Right lobe of liver (tissue), 6 donors: ENCODE results near the gene LRRC15. TPM values are rescaled to one million over a fixed set of nuclear protein-coding genes. Genes with fewer than 3 reads are reported as not detected.

Source experiments
- ATAC-seq, 4 donors: fragments of 200-7000 bp; cut with Tn5 transposase; one replicate each; pipeline ENCODE4 v1.9.1; 2020; ENCODE audit warnings: mild to moderate bottlenecking in 4 of 4, moderate library complexity in 4 of 4
- DNase-seq, 3 donors: peaks; one replicate each; pipeline ENCODE4 v3.0.0-alpha.2; 2020
- H3K27ac ChIP-seq, 3 donors: fragments of 200-600 bp; one replicate each; pipeline ENCODE4 v1.8.0; 2022
- H3K27me3 ChIP-seq, 2 donors: fragments of 200-600 bp; one replicate each; pipeline ENCODE4 v1.8.0; 2022
- H3K36me3 ChIP-seq, 4 donors: fragments of 200-600 bp; sonication (generic) in 1 of 4; one replicate each; pipeline versions ENCODE4 v1.5.1 to v1.8.0; 2017 to 2022; ENCODE audit warnings: control low read depth in 1 of 4
- H3K4me1 ChIP-seq, 4 donors: fragments of 200-600 bp; sonication (generic) in 1 of 4; one replicate each; pipeline versions ENCODE4 v1.5.1 to v1.8.0; 2017 to 2022; ENCODE audit warnings: control low read depth in 1 of 4
- H3K4me3 ChIP-seq, 3 donors: fragments of 200-600 bp; one replicate each; pipeline ENCODE4 v1.8.0; 2022
- H3K9me3 ChIP-seq, 4 donors: fragments of 200-600 bp; sonication (generic) in 1 of 4; one replicate each; pipeline versions ENCODE4 v1.5.1 to v1.8.0; 2017 to 2022; ENCODE audit warnings: control low read depth in 1 of 4
- POLR2A ChIP-seq: fragments of 450-650 bp; IDR thresholded peaks from one replicate; pipeline ENCODE4 v1.6.1; 2017; ENCODE audit warnings: antibody characterized with exemption, mild to moderate bottlenecking
- WGBS: methylation state at CpG from one replicate; pipeline ENCODE4 v1.1.6; 2018; ENCODE audit warnings: low coverage, low lambda C conversion rate; ENCODE audit not compliant: insufficient coverage; ENCODE audit errors: missing lambda C conversion rate; 5-methylcytosine and 5-hydroxymethylcytosine counted together
- intact Hi-C, 2 donors: fragments of 100-400 bp; cut with DNase I; formaldehyde crosslinking; loops; one replicate each; pipeline versions ENCODE4 v1.11.2 to v1.14.1; 2022
- total RNA-seq, 6 experiments: library from RNA; depleted of rRNA in 2 of 6; stranded (reverse); fragments of >200 nt in 2 of 6; fragmentation: NEBNext Ultra II Directional in 3 of 6; extraction: Animal tissue kit (Norgen Biotek cat#: 25700) in 3 of 6; gene quantifications; one replicate each; pipeline versions ENCODE4 v1.1.0 to v1.2.4, GENCODE V29; 2016 to 2023
- TF ChIP-seq, protein P1 (sequence below), 4 donors: fragments of 200-600 bp in 3 of 4; fragments of 450-650 bp in 1 of 4; IDR thresholded peaks; one replicate each; pipeline versions ENCODE4 v1.5.1 to v1.8.0; 2016 to 2022; ENCODE audit warnings: antibody characterized with exemption in 4 of 4, mild to moderate bottlenecking in 2 of 4
- donor health status: DM: no; HTN: yes; CAD: no.
- donor health status: DM: no; HTN: no; CAD: no.
- donor health status: DM: no; HTN: no; CAD: no.
- donor health status: DM: no; HTN: yes; CAD: no.
- donor health status: DM: no; HTN: yes; CAD: no.

LRRC15 gene
- total RNA-seq, 6 experiments from 2014 or later, result 0.07 to 0.37 (median 0.09) TPM; not detected in 1

DNA sequence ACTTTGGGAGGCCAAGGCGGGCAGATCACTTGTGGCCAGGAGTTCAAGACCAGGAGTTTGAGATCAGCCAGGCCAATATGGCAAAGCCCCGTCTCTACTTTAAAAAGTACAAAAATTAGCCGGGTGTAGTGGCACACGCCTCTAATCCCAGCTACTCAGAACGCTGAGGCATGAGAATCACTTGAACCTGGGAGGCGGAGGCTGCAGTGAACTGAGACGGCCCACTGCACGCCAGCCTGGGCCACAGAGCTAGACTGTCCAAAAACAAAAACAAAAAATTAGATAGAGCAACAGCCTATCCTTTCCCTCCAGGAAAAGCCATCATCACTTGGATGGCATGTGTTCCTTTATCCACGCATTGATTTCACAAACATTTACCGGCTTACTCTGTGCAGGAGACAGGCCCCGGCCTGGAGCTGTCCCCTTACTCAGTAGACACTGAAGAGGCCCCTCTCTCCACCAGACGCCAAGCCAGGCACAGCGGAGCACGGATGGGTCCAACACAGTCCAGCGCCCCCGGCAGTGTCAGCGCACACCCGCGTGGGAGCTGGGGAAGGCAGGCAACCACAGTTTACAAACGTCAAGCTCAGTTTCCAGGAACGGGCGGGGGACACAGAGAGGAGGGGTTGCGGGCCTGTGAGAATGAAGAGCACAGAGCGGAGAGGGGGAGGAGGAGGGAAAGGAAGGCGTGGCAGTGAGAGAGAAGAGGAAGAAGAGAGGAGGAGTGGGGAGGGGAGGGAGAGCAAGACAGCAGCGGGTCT lies 26.4 kb upstream of the LRRC15 start:
- WGBS, result 26% methylated on average over 21 of the region's 26 CpGs
- intact Hi-C loops, result no loop called here
- Histone ChIP-seq H3K4me1 (peaks cover 0 to 19% (median 8%) of the 10 kb centered on the region in 4 donors), H3K36me3 (no peaks in the 10 kb centered on the region), H3K27ac (peak overlapping the region; percentile 35 to 81 (median 80)), H3K9me3 (no peaks in the 10 kb centered on the region), H3K4me3 (peak overlapping the region; percentile 24 to 38 (median 35)), H3K27me3 (no peaks in the 10 kb centered on the region)
- TF ChIP-seq POLR2A, result no peak
- TF ChIP-seq, protein P1, sequence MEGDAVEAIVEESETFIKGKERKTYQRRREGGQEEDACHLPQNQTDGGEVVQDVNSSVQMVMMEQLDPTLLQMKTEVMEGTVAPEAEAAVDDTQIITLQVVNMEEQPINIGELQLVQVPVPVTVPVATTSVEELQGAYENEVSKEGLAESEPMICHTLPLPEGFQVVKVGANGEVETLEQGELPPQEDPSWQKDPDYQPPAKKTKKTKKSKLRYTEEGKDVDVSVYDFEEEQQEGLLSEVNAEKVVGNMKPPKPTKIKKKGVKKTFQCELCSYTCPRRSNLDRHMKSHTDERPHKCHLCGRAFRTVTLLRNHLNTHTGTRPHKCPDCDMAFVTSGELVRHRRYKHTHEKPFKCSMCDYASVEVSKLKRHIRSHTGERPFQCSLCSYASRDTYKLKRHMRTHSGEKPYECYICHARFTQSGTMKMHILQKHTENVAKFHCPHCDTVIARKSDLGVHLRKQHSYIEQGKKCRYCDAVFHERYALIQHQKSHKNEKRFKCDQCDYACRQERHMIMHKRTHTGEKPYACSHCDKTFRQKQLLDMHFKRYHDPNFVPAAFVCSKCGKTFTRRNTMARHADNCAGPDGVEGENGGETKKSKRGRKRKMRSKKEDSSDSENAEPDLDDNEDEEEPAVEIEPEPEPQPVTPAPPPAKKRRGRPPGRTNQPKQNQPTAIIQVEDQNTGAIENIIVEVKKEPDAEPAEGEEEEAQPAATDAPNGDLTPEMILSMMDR (IDR thresholded peaks at IDR 0.05), result no peak
- peak; percentile 65 to 82 (median 71) for DNase-seq
- ATAC-seq, result peak; percentile 76 to 83 (median 79)

DNA sequence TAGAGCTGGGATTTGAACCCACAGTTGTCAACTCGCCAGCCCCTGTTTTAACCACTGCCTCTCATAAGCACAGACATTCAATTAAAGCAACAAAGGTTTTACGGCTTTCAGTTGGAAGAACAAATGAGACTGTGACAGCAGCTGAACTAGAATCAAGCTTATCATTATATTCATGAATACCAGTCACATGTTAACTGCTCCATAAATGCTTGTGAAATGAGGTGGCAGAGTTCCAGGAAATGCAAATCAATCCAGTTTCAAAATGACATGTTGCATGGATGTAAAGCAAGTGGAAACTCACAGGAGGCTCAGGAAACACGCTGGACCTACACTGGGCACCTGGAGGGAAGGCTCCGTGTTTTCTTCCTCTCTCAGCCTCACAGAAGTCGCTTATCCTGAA lies 25.7 kb upstream of the LRRC15 start:
- Histone ChIP-seq H3K9me3 (no peaks in the 10 kb centered on the region), H3K36me3 (no peaks in the 10 kb centered on the region), H3K4me1 (peaks cover 0 to 19% (median 8%) of the 10 kb centered on the region in 4 donors), H3K27me3 (no peaks in the 10 kb centered on the region), H3K27ac (peak overlapping the region in 1 of 3 donors; percentile 81), H3K4me3 (no peak overlapping the region)
- DNase-seq (no peak), ATAC-seq (peak in 1 of 4 donors; percentile 3)
- TF ChIP-seq POLR2A, result no peak
- TF ChIP-seq, protein P1 (IDR thresholded peaks at IDR 0.05), result no peak
- intact Hi-C loops, result no loop called here
- 81% methylated on average over 5 of the region's 5 CpGs for WGBS

- H3K27ac ChIP-seq, result no peak overlapping the region
- no peak for ATAC-seq
- H3K36me3 ChIP-seq, result no peaks in the 10 kb centered on the region
- intact Hi-C loops, result no loop called here
- no peaks in the 10 kb centered on the region for H3K27me3 ChIP-seq
- no peak for DNase-seq
- peaks cover 0 to 16% (median 4%) of the 10 kb centered on the region in 4 donors for H3K4me1 ChIP-seq
- H3K4me3 ChIP-seq, result no peak overlapping the region
- WGBS, result 76% methylated on average over 3 of the region's 7 CpGs
- no peaks in the 10 kb centered on the region for H3K9me3 ChIP-seq
- no peak for TF ChIP-seq POLR2A
- TF ChIP-seq, protein P1 (IDR thresholded peaks at IDR 0.05), result no peak
These were observed 23.0 kb upstream of the LRRC15 start for GRCh38 chr3:194392576-194392975.

DNA sequence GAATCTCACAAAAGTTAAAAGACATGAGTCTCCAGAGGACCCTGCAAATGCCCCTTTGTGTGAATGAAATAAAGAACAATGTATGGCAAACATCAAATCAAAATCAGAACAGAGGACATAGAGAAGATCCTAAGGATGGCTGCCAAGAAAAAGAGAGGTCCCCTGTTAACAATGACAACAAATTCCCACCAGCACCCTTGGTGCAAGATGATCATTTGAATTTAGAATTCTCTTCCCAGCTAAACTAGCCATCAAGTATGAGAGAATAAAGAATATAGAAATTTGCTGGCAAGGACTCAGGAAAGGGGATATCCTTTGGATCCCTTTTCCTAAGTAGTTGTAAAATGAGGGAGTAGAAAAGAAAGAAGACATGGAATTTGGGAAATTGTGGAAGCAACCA lies 21.3 kb upstream of the LRRC15 start:
- TF ChIP-seq, protein P1 (IDR thresholded peaks at IDR 0.05), result no peak
- TF ChIP-seq POLR2A, result no peak
- Histone ChIP-seq H3K9me3 (no peaks in the 10 kb centered on the region), H3K36me3 (no peaks in the 10 kb centered on the region), H3K4me1 (peaks cover 0 to 7% (median 0%) of the 10 kb centered on the region in 4 donors), H3K27me3 (no peaks in the 10 kb centered on the region), H3K4me3 (no peak overlapping the region), H3K27ac (no peak overlapping the region)
- intact Hi-C loops, result no loop called here
- ATAC-seq (no peak), DNase-seq (no peak)
